Measurements from ENCODE around the gene SEPTIN5.

The SEPTIN5 gene

DNA sequence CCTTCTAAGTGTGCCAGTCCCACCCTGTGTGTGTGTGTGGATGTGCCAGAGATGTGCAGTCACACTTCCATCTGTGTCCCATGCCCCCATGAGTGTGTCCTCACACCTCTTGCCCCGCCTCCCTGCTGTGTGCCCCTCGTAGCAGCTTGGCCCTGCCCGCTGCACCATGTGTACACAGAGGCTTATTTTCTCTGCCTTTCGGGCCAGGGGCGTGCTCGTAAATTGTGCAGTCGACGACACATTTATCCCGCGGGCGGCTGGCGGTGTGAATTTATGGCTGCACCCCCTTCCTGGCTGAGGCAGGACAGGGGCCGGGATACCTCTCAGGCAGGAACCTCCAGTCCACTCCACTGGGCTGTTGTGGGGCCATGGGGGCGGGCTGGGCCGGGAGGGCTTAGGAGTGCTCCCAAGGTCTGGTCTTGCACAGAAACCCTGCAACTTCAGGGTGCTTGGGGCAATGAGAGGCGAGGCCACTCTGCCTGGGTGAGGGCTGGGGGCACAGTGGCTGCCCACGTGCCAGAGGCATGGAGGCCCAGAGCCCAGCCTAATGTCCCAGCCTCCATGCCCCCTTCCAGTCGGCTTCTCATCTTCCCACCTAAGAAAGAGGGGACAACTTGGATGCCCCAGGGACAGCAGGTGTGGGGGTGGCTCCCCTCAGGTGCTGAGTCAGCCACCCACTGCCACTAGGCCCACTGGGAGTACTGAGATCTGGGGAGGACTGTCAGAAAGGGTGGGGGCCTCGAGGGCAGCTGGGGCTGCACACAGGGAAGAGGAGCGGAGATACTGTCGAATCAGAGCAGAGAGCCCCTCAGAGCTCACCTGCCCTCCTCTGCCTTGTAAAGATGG, 21.6 kb downstream of the SEPTIN5 start:
- no peak for DNase-seq

GRCh38 chr22:19737846-19738663, 23.8 kb downstream of the SEPTIN5 start:
- no peak for DNase-seq

GRCh38 chr22:19738664-19739447, 24.6 kb downstream of the SEPTIN5 start:
- DNase-seq: no peak

DNA sequence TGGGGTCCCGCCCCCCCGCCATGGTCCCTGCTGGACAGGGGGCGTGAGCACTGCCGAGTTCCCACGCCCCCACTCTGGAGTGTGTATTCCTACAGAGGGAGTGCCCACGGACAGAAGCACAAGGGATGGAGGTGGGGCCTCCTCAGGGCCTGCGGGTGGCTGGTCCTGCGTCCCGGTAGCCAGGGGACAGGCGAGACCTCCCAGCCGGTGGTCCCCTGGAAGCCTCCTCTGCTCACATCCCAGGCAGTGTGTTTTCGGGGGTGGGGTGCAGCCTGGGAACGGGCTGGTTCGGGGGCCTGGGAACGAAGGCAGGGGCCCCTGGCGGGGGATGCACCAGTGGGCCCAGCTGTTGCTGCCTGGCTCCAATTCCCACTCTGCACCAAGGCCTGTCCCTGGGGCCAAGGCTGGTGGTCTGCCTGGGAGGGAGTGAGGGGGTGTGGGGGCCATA, 25.2 kb downstream of the SEPTIN5 start:
- no peak for DNase-seq

GRCh38 chr22:19739911-19740449, 25.7 kb downstream of the SEPTIN5 start:
- no peak for DNase-seq

- no peak for DNase-seq
Observed at GRCh38 chr22:19740586-19740985, 26.3 kb downstream of the SEPTIN5 start.

- DNase-seq: no peak
Observed at GRCh38 chr22:19741053-19741452, 26.8 kb downstream of the SEPTIN5 start.

- DNase-seq: no peak
Observed at GRCh38 chr22:19742160-19743066, 28.1 kb downstream of the SEPTIN5 start.

DNA sequence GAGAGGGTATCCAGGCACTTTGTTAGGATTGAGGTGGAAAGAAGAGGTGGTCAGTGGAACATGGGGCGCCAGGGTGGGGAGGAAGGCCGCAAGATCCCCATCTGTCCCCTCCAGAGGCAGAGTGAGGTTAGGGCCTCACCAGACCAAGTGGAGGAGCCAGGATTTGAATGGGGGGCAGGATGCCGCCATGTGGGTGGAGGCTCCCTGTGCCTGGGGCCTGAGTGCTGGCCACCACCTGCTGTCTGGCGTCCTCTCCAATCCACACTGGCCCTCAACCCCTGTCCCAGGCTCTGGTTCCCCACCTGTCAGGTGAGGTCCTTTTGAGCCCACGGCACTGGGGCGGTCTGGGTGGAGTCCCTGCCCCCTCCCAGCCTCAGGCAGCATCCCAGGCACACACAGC, 28.8 kb downstream of the SEPTIN5 start:
- DNase-seq: no peak

- no peak for DNase-seq
Observed at GRCh38 chr22:19743651-19744050, 29.3 kb downstream of the SEPTIN5 start.

GRCh38 chr22:19744350-19745006, 30.2 kb downstream of the SEPTIN5 start:
- no peak for DNase-seq

DNA sequence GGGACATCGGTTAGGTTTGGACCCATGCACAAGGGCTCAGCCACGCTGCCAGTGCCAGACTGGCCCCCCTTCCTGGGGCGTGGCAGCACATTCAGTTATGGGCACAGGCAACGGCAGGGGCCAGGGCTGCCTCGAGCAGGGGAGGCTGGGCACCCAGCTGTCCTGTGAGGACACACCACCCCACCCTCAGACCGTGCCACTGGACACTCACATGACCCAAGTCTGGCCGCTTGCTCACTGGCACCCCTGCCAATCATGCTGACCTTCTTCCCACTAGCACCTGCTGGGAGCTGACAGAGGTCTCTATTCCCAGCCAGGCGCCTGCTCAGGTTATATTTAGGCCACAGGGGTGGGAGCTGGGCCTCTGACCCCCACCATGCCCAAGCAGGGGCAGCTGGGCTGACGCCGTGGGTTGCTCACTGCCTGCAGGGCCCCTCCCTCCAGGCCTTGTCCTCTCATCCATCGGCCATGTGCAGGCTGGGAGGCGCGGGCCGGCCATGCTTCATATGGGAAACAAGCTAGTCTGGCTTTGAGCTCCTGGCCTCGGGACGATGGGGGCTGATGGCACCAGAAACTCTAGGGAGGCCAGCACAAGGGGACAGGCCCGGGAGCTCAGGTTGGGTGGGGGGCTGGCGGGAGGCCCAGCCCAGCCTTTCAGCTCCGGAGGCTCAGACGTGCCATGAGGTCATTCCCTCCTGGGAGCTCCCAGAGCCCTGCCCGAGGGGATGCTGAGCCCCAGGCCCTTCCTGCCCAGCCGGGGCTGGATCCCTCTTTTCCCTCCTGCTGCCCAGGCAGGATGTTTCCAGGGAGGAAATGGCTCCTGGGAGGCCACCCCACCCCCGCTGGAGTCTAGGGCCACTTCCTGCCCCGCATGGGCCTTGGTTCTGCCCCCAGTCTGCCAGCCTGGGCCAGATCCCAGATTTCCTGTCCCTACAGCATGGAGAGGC, 31.1 kb downstream of the SEPTIN5 start:
- no peak for DNase-seq

GRCh38 chr22:19746726-19747125, 32.4 kb downstream of the SEPTIN5 start:
- no peak for DNase-seq

DNA sequence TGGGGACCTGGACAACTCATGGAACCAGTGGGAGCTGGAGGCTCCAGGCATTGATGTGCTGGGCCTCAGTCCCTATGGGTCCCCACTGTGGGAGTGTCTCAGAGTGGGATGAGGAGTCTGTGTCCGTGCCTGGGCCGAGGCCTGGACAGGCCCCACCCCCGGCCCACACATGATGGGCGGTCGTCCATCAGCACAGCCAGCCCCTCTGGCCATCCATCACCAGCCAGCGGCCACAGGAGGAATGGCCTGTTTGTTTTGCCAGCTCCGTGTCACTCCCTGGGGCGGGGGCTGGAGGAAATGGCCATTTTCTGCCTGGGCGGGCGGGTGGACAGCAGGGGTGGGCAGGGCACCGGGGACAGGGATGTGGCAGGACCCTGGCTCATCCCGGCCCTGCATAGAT, 33.2 kb downstream of the SEPTIN5 start:
- no peak for DNase-seq

DNA sequence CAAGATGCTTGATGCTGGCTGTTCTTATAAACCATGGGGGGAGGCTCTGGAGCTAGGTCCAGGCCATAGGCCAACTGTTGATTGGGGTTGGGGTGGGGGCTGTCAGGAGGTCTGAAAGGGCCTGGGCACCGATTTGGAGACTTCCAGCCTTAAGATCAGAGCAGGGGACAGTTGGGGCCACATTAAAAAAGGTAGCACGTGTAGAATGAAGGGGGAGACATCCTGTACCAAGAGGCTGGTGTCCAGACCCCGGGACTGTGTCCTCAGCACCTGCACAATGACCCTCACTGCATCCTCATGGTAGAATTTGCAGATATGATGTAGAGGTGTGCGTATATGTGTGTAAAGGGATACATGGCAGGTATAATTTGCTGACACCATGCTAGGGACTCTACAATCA, 33.8 kb downstream of the SEPTIN5 start:
- no peak for DNase-seq

DNA sequence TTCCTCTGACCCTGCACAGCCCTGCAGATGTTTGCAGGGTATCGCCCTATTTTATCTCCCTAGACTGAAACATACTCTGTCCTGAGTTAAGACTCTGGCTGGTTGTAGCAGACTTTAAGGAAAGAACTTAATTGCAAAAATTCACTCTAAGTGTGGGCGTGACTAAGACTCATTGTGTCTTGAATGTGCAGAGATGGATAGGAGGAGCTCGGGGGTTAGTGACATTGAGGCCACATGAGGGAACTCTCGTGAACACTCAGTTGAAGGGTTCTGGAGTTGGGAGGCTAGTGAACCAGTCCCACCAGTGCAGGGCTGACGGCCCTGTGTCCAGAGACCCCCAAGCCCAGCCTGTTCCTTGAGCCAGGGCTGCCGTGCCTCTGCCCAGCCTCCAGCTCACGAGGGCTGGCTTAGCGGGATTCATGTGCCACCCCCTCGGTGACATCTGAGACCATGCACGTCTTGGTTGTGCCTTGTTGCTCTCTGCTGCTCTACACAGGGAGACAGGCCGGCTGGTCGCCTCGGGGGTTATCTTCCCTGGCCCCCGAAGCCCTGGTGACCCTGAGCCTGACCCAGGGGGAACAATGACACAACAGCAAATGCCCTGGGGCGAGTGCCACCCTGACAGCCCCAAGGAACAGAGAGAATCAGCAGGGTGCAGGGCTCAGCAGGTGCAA, 34.8 kb downstream of the SEPTIN5 start:
- DNase-seq: no peak

GRCh38 chr22:19749876-19750275, 35.6 kb downstream of the SEPTIN5 start:
- no peak for DNase-seq

- DNase-seq: no peak
Observed at GRCh38 chr22:19750507-19751490, 36.5 kb downstream of the SEPTIN5 start.
